H1 (cell line): ENCODE data around the gene TMCC3. TPM values are rescaled to one million over a fixed set of nuclear protein-coding genes. Genes with fewer than 3 reads are reported as not detected.

Experiments
- CTCF ChIA-PET: fragments of 300-600 bp; sonication (Branson Sonifier 250); formaldehyde crosslinking; loops from one replicate; lab custom pipeline; 2021; ENCODE audit not compliant: partially characterized antibody; lab: Charles Lee
- POLR2A ChIA-PET: fragments of 300-600 bp; sonication (Branson Sonifier 250); formaldehyde crosslinking; loops from one replicate; lab custom pipeline; 2021; ENCODE audit warnings: inconsistent platforms; ENCODE audit not compliant: partially characterized antibody; lab: Charles Lee
- DNase-seq, 2 experiments: peaks; one replicate each; pipeline versions ENCODE4 v3.0.0 to v3.0.0-alpha.2; 2010 to 2022; ENCODE audit warnings: low spot score in 2 of 2, low read depth in 1 of 2, mixed read lengths in 1 of 2
- FAIRE-seq: peaks from 2 replicates; lab custom pipeline; 2011; peaks lifted over from hg19 to GRCh38; lab: Jason Lieb, UNC
- H2AFZ ChIP-seq: 2 replicates; pipeline ENCODE4 v1.8.1; 2012; ENCODE audit warnings: low read length, inconsistent platforms
- H2AK5ac ChIP-seq: 2 replicates; pipeline ENCODE4 v1.6.1; 2013; ENCODE audit warnings: low read depth, low read length
- H2BK120ac ChIP-seq: replicated peaks from 2 replicates; pipeline ENCODE3; 2013; ENCODE audit warnings: low read depth, low read length, inconsistent platforms
- H2BK12ac ChIP-seq: 2 replicates; pipeline ENCODE4 v1.6.1; 2013; ENCODE audit warnings: low read depth, low read length
- H2BK15ac ChIP-seq: 2 replicates; pipeline ENCODE4 v1.6.1; 2013; ENCODE audit warnings: low read length
- H2BK20ac ChIP-seq: 2 replicates; pipeline ENCODE4 v1.6.1; 2013; ENCODE audit warnings: low read length
- H2BK5ac ChIP-seq: 2 replicates; pipeline ENCODE4 v1.6.1; 2013; ENCODE audit warnings: low read depth, low read length
- H3K14ac ChIP-seq: 2 replicates; pipeline ENCODE4 v1.6.1; 2013; ENCODE audit warnings: inconsistent platforms; ENCODE audit not compliant: insufficient read length
- H3K18ac ChIP-seq: 2 replicates; pipeline ENCODE4 v1.6.1; 2013; ENCODE audit warnings: low read length; ENCODE audit errors: extremely low read depth
- H3K23ac ChIP-seq: 2 replicates; pipeline ENCODE4 v1.6.1; 2013; ENCODE audit warnings: inconsistent platforms; ENCODE audit not compliant: insufficient read length
- H3K23me2 ChIP-seq: 2 replicates; pipeline ENCODE4 v1.6.1; 2013; ENCODE audit warnings: low read depth, low read length
- H3K27ac ChIP-seq: 2 replicates; pipeline ENCODE4 v1.6.1; 2011; ENCODE audit warnings: low read depth, low read length, inconsistent platforms
- H3K27me3 ChIP-seq, 4 experiments: replicated peaks in 1 of 4; 1 replicate in 1 of 4; 2 replicates in 3 of 4; pipeline versions ENCODE4 v1.6.1 to v1.8.1; 2011 to 2013; ENCODE audit warnings: low read length in 3 of 4, mild to moderate bottlenecking in 3 of 4, inconsistent platforms in 2 of 4, mixed read lengths in 2 of 4, moderate library complexity in 1 of 4; ENCODE audit not compliant: control insufficient read depth in 3 of 4, insufficient read depth in 3 of 4; ENCODE audit errors: extremely low read depth in 1 of 4
- H3K36me3 ChIP-seq, 4 experiments: 2 replicates each; pipeline versions ENCODE4 v1.6.1 to v1.8.1; 2011 to 2013; ENCODE audit warnings: mild to moderate bottlenecking in 4 of 4, low read length in 3 of 4, moderate library complexity in 2 of 4, control low read depth in 1 of 4, inconsistent platforms in 1 of 4; ENCODE audit not compliant: insufficient read depth in 4 of 4, control insufficient read depth in 2 of 4
- H3K4ac ChIP-seq: replicated peaks from 2 replicates; pipeline ENCODE3; 2013; ENCODE audit warnings: low read length, low read depth, mixed read lengths, inconsistent platforms; ENCODE audit not compliant: insufficient read length
- H3K4me1 ChIP-seq, 4 experiments: replicated peaks in 1 of 4; 1 replicate in 1 of 4; 2 replicates in 3 of 4; pipeline versions ENCODE4 v1.6.1 to v1.8.1; 2011 to 2013; ENCODE audit warnings: low read length in 3 of 4, inconsistent platforms in 2 of 4, mixed read lengths in 1 of 4; ENCODE audit not compliant: insufficient read depth in 4 of 4, control insufficient read depth in 3 of 4
- H3K4me2 ChIP-seq, 2 experiments: 2 replicates each; pipeline versions ENCODE4 v1.6.1 to v1.8.1; 2011 to 2013; ENCODE audit warnings: low read depth in 2 of 2, low read length in 2 of 2, control low read depth in 1 of 2, inconsistent platforms in 1 of 2, mild to moderate bottlenecking in 1 of 2; ENCODE audit not compliant: insufficient read depth in 1 of 2
- H3K4me3 ChIP-seq, 4 experiments: fragments of 200-600, 300-600 bp in 1 of 4; sonication (generic), shearing (Covaris generic), sonication (Bioruptor Twin) in 1 of 4; 2 replicates each; pipeline versions ENCODE4 v1.5.1 to v1.8.1; 2011 to 2016; ENCODE audit warnings: low read length in 4 of 4, low read depth in 3 of 4, control low read depth in 2 of 4, inconsistent platforms in 2 of 4, mild to moderate bottlenecking in 2 of 4, mixed read lengths in 1 of 4, moderate library complexity in 1 of 4; ENCODE audit not compliant: insufficient read depth in 2 of 4; ENCODE audit errors: extremely low read depth in 1 of 4
- H3K56ac ChIP-seq: replicated peaks from 2 replicates; pipeline ENCODE3; 2013; ENCODE audit warnings: low read depth, mild to moderate bottlenecking, mixed read lengths, low read length, inconsistent platforms; ENCODE audit not compliant: insufficient read length
- H3K79me1 ChIP-seq: 2 replicates; pipeline ENCODE4 v1.6.1; 2013; ENCODE audit warnings: low read depth, low read length, control low read depth
- H3K79me2 ChIP-seq, 2 experiments: 2 replicates each; pipeline versions ENCODE4 v1.6.1 to v1.8.1; 2012 to 2013; ENCODE audit warnings: low read length in 2 of 2, mild to moderate bottlenecking in 2 of 2, inconsistent platforms in 1 of 2; ENCODE audit not compliant: insufficient read depth in 2 of 2, control insufficient read depth in 1 of 2
- H3K9ac ChIP-seq, 4 experiments: replicated peaks in 1 of 4; 1 replicate in 1 of 4; 2 replicates in 3 of 4; pipeline versions ENCODE4 v1.6.1 to v1.8.1; 2011 to 2013; ENCODE audit warnings: low read depth in 3 of 4, low read length in 3 of 4, control low read depth in 2 of 4, mild to moderate bottlenecking in 2 of 4, moderate library complexity in 2 of 4, inconsistent platforms in 1 of 4; ENCODE audit errors: extremely low read depth in 1 of 4
- H3K9me3 ChIP-seq, 2 experiments: 2 replicates each; pipeline versions ENCODE4 v1.6.1 to v1.8.1; 2012 to 2013; ENCODE audit warnings: mild to moderate bottlenecking in 2 of 2, moderate library complexity in 2 of 2, control low read depth in 1 of 2, inconsistent platforms in 1 of 2, low read depth in 1 of 2, low read length in 1 of 2, mixed read lengths in 1 of 2; ENCODE audit not compliant: insufficient read depth in 2 of 2
- H4K20me1 ChIP-seq, 2 experiments: replicated peaks in 1 of 2; 2 replicates each; pipeline versions ENCODE3 to v1.8.1; 2011 to 2013; ENCODE audit warnings: inconsistent platforms in 2 of 2, low read length in 2 of 2, mild to moderate bottlenecking in 1 of 2; ENCODE audit not compliant: insufficient read depth in 2 of 2, control insufficient read depth in 1 of 2
- H4K5ac ChIP-seq: 2 replicates; pipeline ENCODE4 v1.6.1; 2013; ENCODE audit warnings: low read length, low read depth, mixed read lengths, inconsistent platforms; ENCODE audit not compliant: insufficient read length
- H4K8ac ChIP-seq: 2 replicates; pipeline ENCODE4 v1.8.0; 2013; ENCODE audit warnings: mild to moderate bottlenecking, moderate library complexity, low read length, inconsistent platforms; ENCODE audit not compliant: insufficient read depth; ENCODE audit errors: extremely low read depth
- H4K91ac ChIP-seq: replicated peaks from 2 replicates; pipeline ENCODE3; 2013; ENCODE audit warnings: low read length, mixed read lengths, inconsistent platforms; ENCODE audit not compliant: insufficient read length
- BRCA1 ChIP-seq: IDR thresholded peaks from 2 replicates; pipeline ENCODE4 v1.6.1; 2012; ENCODE audit warnings: low read depth, low read length, improper control_type of control experiment
- GTF2F1 ChIP-seq: IDR thresholded peaks from 2 replicates; pipeline ENCODE4 v1.6.1; 2012; ENCODE audit warnings: low read depth, low read length, improper control_type of control experiment, borderline replicate concordance
- HDAC6 ChIP-seq: IDR thresholded peaks from one replicate; pipeline ENCODE4 v1.7.1; 2012; ENCODE audit warnings: low read depth, mild to moderate bottlenecking, inconsistent platforms, low read length, moderate library complexity
- KDM1A ChIP-seq: fragments of 200-600, 300-600 bp; sonication (generic); IDR thresholded peaks from 2 replicates; pipeline ENCODE4 v1.7.1; 2016; ENCODE audit warnings: mild to moderate bottlenecking, low read length, borderline replicate concordance
- NRF1 ChIP-seq: IDR thresholded peaks from 2 replicates; pipeline ENCODE4 v1.6.1; 2011; ENCODE audit warnings: mild to moderate bottlenecking, low read depth, low read length, improper control_type of control experiment
- RBBP5 ChIP-seq: IDR thresholded peaks from 2 replicates; pipeline ENCODE4 v1.7.1; 2012; ENCODE audit warnings: low read depth, mild to moderate bottlenecking, inconsistent platforms, low read length, moderate library complexity, borderline replicate concordance
- RFX5 ChIP-seq: IDR thresholded peaks from 2 replicates; pipeline ENCODE4 v1.6.1; 2011; ENCODE audit warnings: low read depth, low read length, improper control_type of control experiment, borderline replicate concordance
- RNF2 ChIP-seq: fragments of 200-900, 300-1000 bp; sonication (generic); IDR thresholded peaks from 2 replicates; pipeline ENCODE4 v1.7.1; 2016; ENCODE audit warnings: borderline replicate concordance, low read depth, mild to moderate bottlenecking, antibody characterized with exemption, low read length; ENCODE audit not compliant: poor library complexity, severe bottlenecking; ENCODE audit errors: missing control alignments
- RXRA ChIP-seq: IDR thresholded peaks from 2 replicates; pipeline ENCODE4 v1.6.1; 2011; ENCODE audit warnings: low read depth, mild to moderate bottlenecking, low read length, moderate library complexity; ENCODE audit not compliant: insufficient read depth
- SIRT6 ChIP-seq: IDR thresholded peaks from one replicate; pipeline ENCODE4 v1.7.1; 2012; ENCODE audit warnings: low read length, inconsistent platforms
- SP4 ChIP-seq: IDR thresholded peaks from 2 replicates; pipeline ENCODE4 v1.6.1; 2012; ENCODE audit warnings: low read length, inconsistent platforms
- TAF7 ChIP-seq: optimal IDR thresholded peaks from 2 replicates; pipeline ENCODE3; 2011; ENCODE audit warnings: low read depth, mild to moderate bottlenecking, inconsistent platforms, low read length, moderate library complexity, borderline replicate concordance
- WGBS, 2 experiments: shearing (Covaris generic) in 1 of 2; methylation state at CpG; one replicate each; pipeline versions ENCODE4 v1.1.6 to v1.1.7; 2013 to 2015; ENCODE audit warnings: low lambda C conversion rate in 2 of 2, mixed read lengths in 2 of 2, inconsistent platforms in 1 of 2, low coverage in 1 of 2, missing lambda C conversion rate in 1 of 2; ENCODE audit not compliant: insufficient replicate concordance in 2 of 2, insufficient coverage in 1 of 2, insufficient read length in 1 of 2; ENCODE audit errors: extremely low coverage in 1 of 2, missing lambda C conversion rate in 1 of 2; 5-methylcytosine and 5-hydroxymethylcytosine counted together
- polyA plus RNA-seq, 7 experiments: library from polyadenylated mRNA; depleted of rRNA in 3 of 7; stranded (reverse) in 5 of 7; unstranded in 2 of 7; fragments of >200 nt in 5 of 7; fragments of 200-250 nt in 2 of 7; gene quantifications; 1 replicate in 5 of 7; 2 replicates in 1 of 7; 4 replicates in 1 of 7; pipeline versions ENCODE4 v1.2.1 to v1.2.3, GENCODE V29; 2011 to 2013; ENCODE audit warnings: missing spikeins in 2 of 7, mixed read lengths in 2 of 7
- total RNA-seq: library from RNA; stranded (reverse); fragmentation: NEBNext Ultra II Directional; extraction: Animal tissue kit (Norgen Biotek cat#: 25700); gene quantifications from 2 replicates; pipeline ENCODE4 v1.2.1, GENCODE V29; 2021
- TF ChIP-seq, protein P1 (sequence below): IDR thresholded peaks from 2 replicates; pipeline ENCODE4 v1.6.1; 2012; ENCODE audit warnings: low read length, inconsistent platforms

Gene TMCC3
- total and polyA plus RNA-seq, 2 of the 8 experiments (the other 6 are each of a cell fraction or from before 2014, with no cell fraction given), result 1.7 to 4.1 TPM

GRCh38 chr12:94663702-94664101 is 13.3 kb upstream of the TMCC3 start:
- no peak for DNase-seq
- no peaks in the 10 kb centered on the region for H3K27me3 ChIP-seq
- no peak overlapping the region for H2AK5ac ChIP-seq
- no peaks in the 10 kb centered on the region for H3K23me2 ChIP-seq
- ChIA-PET CTCF (interaction anchor here (0.6 to 1.3 kb wide), 2 partner anchors 15 to 328 kb away, joined by 3 to 6 read pairs; no protein-coding TSS in a partner anchor), POLR2A (no interaction called here)
- H3K14ac ChIP-seq, result no peak overlapping the region
- H2BK120ac ChIP-seq, result no peak overlapping the region
- H3K18ac ChIP-seq, result no peak overlapping the region
- H3K56ac ChIP-seq, result no peak overlapping the region
- no peaks in the 10 kb centered on the region for H3K36me3 ChIP-seq
- no peak overlapping the region for H3K4me2 ChIP-seq
- WGBS, 2 experiments, result 91% methylated on average over 4 of the region's 4 CpGs; no CpG with 5 or more reads in 1 of the 2 experiments
- no peak overlapping the region for H3K4me3 ChIP-seq
- peaks cover 0 to 2% (median 2%) of the 10 kb centered on the region in 4 experiments; a peak in 2 of 7 replicates for H3K4me1 ChIP-seq
- H3K79me2 ChIP-seq, result no peaks in the 10 kb centered on the region
- no peak overlapping the region for H2BK15ac ChIP-seq
- H3K27ac ChIP-seq, result no peak overlapping the region
- no peak overlapping the region for H4K8ac ChIP-seq
- no peaks in the 10 kb centered on the region for H3K79me1 ChIP-seq
- H3K4ac ChIP-seq, result no peak overlapping the region
- TF ChIP-seq, protein P1, sequence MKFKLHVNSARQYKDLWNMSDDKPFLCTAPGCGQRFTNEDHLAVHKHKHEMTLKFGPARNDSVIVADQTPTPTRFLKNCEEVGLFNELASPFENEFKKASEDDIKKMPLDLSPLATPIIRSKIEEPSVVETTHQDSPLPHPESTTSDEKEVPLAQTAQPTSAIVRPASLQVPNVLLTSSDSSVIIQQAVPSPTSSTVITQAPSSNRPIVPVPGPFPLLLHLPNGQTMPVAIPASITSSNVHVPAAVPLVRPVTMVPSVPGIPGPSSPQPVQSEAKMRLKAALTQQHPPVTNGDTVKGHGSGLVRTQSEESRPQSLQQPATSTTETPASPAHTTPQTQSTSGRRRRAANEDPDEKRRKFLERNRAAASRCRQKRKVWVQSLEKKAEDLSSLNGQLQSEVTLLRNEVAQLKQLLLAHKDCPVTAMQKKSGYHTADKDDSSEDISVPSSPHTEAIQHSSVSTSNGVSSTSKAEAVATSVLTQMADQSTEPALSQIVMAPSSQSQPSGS, result no peak
- no peak for TF ChIP-seq RFX5
- TF ChIP-seq RNF2, result no peak
- no peak for TF ChIP-seq KDM1A
- no peak for TF ChIP-seq GTF2F1
- no peak for TF ChIP-seq RXRA
- no peak for TF ChIP-seq SP4
- TF ChIP-seq TAF7, result no peak
- no peak for TF ChIP-seq RBBP5
- TF ChIP-seq SIRT6, result no peak
- TF ChIP-seq HDAC6, result no peak
- TF ChIP-seq NRF1, result no peak
- TF ChIP-seq BRCA1, result no peak
- TF ChIP-seq, all 59 proteins: peak for 0
- Histone ChIP-seq H2AFZ (no peak overlapping the region), H3K23ac (no peak overlapping the region), H2BK5ac (no peak overlapping the region), H2BK12ac (no peak overlapping the region), H2BK20ac (no peak overlapping the region), H4K5ac (no peak overlapping the region), H4K20me1 (no peaks in the 10 kb centered on the region), H3K9ac (no peak overlapping the region), H3K9me3 (no peaks in the 10 kb centered on the region), H4K91ac (no peak overlapping the region)
- no peak for FAIRE-seq
